Measurements from ENCODE around the gene HAS3.

HAS3 gene

DNA sequence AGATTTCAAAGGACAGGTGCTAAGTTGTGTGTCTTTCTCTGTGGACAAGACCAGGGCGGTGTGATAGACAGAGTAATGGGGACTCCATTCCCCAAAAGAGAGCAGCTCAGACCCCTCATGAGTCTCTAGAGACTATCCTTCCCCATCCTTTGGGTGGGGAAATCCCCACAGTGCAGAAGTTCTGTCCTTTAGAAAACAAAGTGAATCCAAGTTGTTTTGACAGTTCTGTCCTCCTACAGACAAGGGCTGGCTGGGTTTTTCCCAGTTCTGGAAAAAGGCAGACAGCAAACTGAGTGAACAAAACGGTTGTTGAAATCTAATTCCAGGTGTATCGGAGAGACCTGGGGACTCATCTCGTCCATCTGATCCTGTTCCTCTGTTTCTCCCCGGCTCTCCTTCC, 11.0 kb upstream of the HAS3 start:
- no peak for DNase-seq

- no peak for DNase-seq
These were observed 10.3 kb upstream of the HAS3 start for GRCh38 chr16:69095193-69095592.

DNA sequence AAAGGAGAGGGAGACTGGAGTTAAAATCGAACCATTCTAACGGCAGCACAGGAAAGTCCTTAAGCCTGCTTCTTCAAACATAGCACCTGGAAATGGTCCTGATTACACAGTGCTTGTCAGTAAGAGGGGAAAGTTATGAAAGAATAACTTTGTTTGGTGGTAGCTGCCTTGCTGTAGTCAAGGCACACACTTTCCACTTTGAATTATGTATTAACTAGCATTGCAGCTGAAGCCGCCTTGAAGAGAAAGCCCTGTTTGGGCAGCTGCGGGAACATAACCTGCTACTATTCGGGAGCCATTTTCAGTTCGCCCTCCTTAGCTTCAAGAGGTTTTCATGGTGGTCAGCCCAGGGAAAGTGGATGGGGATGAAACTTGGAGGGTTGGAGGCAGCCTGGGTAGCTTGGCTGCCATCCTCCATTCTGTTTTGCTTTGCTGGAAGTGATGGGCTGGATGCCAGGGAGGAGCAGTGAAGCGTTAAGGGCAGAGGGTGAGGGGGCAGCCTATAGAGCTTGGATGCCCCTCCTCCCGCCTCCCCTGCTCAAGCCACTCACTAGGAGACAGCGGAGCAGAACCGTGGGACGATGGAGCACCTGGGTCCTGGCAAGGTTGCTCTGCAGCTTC, 5.3 kb upstream of the HAS3 start:
- peak; percentile 61 for DNase-seq

DNA sequence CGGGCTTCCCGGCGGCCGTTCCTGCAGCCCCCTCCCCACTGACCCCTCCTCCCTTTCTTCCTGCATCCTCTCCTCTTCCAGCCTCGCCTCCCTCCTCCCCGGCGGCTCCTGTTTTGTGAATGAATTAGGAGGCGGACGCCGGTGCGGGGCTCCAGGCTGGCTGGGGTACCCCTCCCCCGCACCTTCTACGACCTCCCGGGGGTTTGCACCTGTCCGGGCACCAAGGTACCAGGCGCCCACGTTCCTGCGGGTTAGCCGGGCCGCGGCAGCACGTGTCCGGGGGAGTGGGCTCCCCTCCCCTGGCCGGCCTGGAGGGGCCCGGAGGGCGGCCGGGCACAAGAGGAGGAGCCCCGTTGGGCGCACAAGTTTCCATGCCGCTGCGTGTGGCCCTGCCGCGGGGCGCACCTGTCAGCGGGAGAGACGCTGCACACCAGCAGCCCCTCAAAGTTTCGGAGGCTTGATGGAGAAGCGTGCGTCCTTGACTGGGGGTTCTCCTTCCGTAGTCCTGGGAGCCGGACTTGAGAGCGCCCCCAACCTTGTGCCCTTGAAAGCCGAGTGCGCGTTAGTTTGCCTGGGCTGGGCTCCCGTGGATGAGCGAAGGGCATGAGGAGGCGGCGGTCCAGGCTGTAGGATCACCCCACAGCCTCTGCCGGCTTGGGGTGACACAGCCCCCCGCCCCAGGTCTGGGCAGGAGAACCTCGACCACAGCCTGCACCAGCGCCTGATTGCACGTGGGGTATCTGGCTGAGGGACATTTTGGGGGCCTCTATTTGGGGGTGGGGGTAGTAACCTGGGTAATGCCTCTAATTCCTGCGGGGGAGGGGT, 1.2 kb downstream of the HAS3 start:
- no peak for DNase-seq

GRCh38 chr16:69107316-69107962, 2.0 kb downstream of the HAS3 start:
- DNase-seq, result no peak

DNA sequence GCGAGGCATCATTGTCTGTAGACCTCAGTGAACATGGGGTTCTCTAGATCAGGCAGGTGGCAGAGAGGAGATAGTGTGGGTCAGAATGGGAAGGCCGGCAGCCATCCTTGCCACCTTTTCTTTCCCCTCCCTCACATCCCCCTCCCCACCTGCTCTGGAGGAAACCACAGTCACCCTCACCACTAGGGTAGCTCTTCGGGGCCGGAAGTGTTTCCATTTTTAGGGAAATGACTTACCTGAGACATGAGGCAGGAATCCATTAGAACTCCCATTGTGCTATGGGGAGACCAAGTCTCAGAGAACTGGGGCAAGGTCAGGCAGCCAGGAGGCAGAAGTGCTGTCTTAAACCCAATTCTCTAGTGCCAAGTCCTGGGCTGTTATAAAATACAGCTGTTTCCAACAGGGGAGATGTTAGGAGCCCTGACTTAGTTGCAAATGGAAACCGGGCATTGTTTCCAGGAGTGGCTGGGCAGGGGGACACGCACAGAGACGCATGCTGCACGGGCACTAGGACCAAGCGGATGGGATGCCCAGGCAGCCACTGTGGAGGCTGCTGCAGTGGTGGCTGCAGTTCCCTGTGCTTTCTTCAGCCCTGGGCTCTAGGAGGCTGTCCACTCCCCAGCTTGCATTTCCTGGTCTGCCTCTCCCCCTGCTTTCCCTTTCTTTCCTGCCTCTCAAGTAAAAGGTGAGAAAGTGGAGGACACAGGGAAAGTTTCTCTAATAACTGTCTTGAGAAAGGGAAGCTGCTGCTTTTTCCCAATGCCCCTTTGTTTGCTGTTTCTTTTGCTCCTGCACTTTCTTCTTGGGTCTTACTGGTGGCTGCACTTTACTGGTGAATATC, 2.8 kb downstream of the HAS3 start:
- no peak for DNase-seq

DNA sequence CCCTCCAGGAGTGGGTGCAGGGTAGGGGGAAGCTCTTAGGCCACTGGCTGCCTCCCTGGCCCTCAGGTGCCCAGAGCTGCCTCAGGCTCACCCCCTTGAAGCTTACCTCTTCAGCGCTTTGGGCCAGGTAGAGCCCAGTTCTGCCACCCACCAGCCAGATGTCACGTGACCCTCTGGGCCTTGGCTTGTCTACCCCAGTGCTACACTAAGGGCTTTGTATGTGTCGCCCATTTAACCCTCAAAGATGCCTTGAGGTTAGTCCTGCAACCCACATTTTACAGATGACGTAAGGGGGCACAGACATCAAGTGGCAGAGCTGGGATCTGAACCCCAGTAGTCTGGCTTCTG, 3.4 kb downstream of the HAS3 start:
- no peak for DNase-seq

- DNase-seq, result no peak
These were observed 4.2 kb downstream of the HAS3 start for GRCh38 chr16:69109486-69110270.

GRCh38 chr16:69110406-69110805, 5.0 kb downstream of the HAS3 start:
- DNase-seq, result no peak

GRCh38 chr16:69111216-69111875, 5.9 kb downstream of the HAS3 start:
- no peak for DNase-seq

GRCh38 chr16:69111876-69112230, 6.4 kb downstream of the HAS3 start:
- DNase-seq, result no peak

DNA sequence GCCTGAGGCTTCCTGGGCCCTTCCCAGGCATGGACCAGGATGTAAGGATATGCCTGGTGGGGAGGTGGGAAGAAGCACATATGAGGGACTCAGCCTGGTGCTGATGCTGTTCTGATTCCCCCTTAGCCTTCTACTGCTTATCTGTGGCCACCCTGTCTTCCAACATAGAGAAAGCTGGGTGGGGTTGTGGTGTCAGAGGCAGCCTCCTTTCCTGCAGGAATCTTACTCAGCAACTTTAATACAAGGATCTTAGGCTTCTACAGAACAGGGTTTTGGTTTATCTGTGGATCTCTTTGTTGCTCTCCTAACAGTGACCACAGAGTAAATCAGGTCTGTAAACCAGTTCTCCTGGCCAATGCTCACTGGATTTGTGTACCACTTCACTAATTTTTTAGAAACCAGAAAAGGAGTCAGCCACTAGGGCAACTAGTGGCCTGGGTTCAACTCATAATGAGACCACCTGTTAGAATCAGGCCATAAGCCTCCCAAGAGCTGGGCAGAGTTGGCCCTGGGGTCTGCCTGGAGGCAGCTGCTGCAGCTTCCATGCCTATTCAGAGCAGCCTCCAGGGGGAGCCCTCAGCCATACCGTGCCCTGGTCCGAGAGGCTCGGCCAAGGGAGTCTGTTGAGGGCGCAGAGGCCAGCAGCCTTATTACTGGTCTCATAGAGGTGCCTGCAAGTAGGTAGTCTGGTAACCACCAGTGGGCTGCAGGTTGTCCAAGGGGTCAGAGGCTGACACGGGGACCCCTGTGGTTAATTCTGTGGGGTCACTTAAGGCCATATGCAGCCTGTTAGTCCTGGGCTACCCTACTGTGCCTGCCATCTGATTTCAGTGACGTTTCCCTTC, 7.1 kb downstream of the HAS3 start:
- DNase-seq, result no peak

GRCh38 chr16:69113216-69113615, 7.8 kb downstream of the HAS3 start:
- DNase-seq, result no peak

DNA sequence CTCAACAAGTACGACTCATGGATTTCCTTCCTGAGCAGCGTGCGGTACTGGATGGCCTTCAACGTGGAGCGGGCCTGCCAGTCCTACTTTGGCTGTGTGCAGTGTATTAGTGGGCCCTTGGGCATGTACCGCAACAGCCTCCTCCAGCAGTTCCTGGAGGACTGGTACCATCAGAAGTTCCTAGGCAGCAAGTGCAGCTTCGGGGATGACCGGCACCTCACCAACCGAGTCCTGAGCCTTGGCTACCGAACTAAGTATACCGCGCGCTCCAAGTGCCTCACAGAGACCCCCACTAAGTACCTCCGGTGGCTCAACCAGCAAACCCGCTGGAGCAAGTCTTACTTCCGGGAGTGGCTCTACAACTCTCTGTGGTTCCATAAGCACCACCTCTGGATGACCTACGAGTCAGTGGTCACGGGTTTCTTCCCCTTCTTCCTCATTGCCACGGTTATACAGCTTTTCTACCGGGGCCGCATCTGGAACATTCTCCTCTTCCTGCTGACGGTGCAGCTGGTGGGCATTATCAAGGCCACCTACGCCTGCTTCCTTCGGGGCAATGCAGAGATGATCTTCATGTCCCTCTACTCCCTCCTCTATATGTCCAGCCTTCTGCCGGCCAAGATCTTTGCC, 9.0 kb downstream of the HAS3 start:
- no peak for DNase-seq

DNA sequence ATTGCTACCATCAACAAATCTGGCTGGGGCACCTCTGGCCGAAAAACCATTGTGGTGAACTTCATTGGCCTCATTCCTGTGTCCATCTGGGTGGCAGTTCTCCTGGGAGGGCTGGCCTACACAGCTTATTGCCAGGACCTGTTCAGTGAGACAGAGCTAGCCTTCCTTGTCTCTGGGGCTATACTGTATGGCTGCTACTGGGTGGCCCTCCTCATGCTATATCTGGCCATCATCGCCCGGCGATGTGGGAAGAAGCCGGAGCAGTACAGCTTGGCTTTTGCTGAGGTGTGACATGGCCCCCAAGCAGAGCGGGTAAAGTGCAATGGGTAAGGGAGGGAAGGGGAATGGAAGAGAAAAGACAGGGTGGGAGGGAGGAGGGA, 9.5 kb downstream of the HAS3 start:
- no peak for DNase-seq

GRCh38 chr16:69115361-69115760, 9.9 kb downstream of the HAS3 start:
- no peak for DNase-seq

GRCh38 chr16:69115837-69116236, 10.4 kb downstream of the HAS3 start:
- DNase-seq, result no peak

DNA sequence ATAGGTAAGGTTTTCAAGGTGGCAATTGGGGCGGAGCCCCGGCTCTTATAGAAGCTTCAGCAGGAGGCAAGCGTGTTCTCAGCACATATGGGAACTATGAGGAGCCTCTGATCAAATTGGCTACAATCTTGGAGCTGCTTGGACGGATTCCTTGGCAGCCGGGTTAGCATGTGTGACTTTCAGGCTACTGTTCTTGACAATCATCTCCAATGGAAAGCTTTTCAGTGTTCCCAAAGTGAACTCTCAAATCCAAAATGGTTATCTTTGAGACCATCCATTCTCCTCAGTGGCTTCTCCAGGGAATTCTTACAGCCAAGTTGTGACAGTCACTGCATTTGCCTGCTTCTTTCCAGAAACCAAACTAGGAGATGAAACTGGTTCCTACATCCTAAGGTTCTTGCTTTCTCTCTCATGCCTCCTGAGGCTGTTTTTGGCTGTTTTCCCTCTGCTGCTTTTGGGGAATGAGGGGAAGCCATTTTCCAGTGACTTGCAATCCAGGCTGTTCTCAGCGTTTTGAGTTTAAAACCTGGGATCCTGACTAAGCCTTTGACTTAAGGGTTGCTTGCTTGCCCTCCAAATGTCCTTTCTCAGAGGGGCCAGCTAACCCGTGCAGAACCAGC, 10.9 kb downstream of the HAS3 start:
- no peak for DNase-seq

DNA sequence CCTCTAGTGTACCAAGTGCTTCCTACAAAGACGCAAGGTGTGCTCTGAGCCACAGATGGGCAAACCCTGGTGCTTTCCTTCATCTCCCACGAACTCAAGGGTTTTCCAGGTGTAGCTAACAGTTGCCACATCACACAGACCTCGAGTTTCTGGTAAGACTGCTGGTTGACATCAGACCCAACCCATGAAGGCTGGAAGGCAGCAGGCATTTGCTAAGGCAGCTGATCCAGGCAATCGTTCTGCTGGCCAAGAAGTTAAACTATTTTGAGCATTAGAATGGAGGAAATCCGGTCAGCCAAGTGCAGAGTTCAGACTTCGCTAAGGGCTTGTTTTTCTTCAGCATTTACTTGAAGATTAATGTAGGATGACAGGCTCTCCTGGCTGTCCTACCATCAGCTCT, 11.5 kb downstream of the HAS3 start:
- no peak for DNase-seq

DNA sequence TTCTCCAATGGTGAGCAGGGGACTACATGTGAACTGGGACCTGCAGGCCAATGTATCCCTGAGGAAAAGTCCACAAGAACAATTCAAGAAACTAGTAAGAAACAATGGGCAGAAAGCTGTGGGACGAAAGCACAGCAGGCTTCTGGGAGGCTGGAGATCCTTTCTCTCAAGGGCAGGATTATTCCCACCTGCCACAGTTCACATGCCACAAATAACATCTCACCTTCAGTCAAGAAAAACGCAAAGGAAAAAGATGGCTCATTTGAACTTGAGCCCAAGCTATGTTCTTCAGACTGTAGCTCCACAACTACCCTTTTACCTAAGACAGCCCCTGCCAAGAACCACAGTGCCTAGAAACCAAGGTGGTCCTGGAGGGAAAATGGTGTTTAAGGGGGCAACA, 13.0 kb downstream of the HAS3 start:
- DNase-seq, result no peak

Data from NCI-H2227 treated with DMSO at 0.1 percent for 48 hours (cell line).